ENCODE measurements around the gene BANF1. TPM values are rescaled to one million over a fixed set of nuclear protein-coding genes. Genes with fewer than 3 reads are reported as not detected.

Gene BANF1
- total and polyA plus RNA-seq, 9 of the 15 experiments (the other 6 are each of a cell fraction or from before 2014, with no cell fraction given) = 108 to 651 (median 263) TPM

- H4K20me1 ChIP-seq (replicated peaks; ENCODE audit: control insufficient read depth, insufficient read depth, low read length) = 0 out of 2 replicates have a peak, but pooled peaks cover 2% of the 10 kb centered on the region
- no peaks in the 10 kb centered on the region for H3K9me3 ChIP-seq (replicated peaks; ENCODE audit: control insufficient read depth, insufficient read depth, low read depth, low read length)
- peaks cover 3% of the 10 kb centered on the region for H3K9me1 ChIP-seq (ENCODE audit: control insufficient read depth, insufficient read depth, low read length)
- POLR2A ChIA-PET = interaction anchor here (0.6 to 1.0 kb wide), 2 partner anchors 19 to 79 kb away, joined by 3 to 5 read pairs; no protein-coding TSS in a partner anchor
- DNase-seq (ENCODE audit: extremely low read depth in 1 of 4, low spot score in 3 of 4) (no peak), FAIRE-seq (no peak), ATAC-seq (no peak)
- no peak overlapping the region for H3K27ac ChIP-seq (ENCODE audit: extremely low read depth, low read depth, low read length)
- WGBS (ENCODE audit: insufficient coverage, low coverage, missing lambda C conversion rate) = 97% methylated on average over 34 of the region's 36 CpGs
- TF ChIP-seq RBFOX2 (IDR thresholded peaks at IDR 0.05; ENCODE audit: low read depth, low read length) = 0 out of 2 replicates have a peak, but pooled peaks have one; percentile 14
- no peak for TF ChIP-seq MCM5 (IDR thresholded peaks at IDR 0.05; ENCODE audit: low read depth)
- no peak overlapping the region for H2AFZ ChIP-seq (ENCODE audit: low read depth, low read length)
- CTCF ChIA-PET (ENCODE audit: low intra/inter-chr PET ratio) = interaction anchor here (0.5 kb wide), 1 partner anchor 1353 kb away, joined by 3 read pairs; no protein-coding TSS in a partner anchor
- H3K4me3 ChIP-seq = no peak overlapping the region
- peaks cover 71% of the 10 kb centered on the region; the same call in 2 of the 3 replicates for H3K36me3 ChIP-seq (ENCODE audit: control insufficient read depth, insufficient read depth, low read length)
- peaks cover 12 to 29% of the 10 kb centered on the region in 2 experiments; a peak in 4 of 5 replicates for H3K4me1 ChIP-seq (replicated peaks in 1 of 2; ENCODE audit: control insufficient read depth in 2 of 2, insufficient read depth in 2 of 2, low read length in 2 of 2)
- in situ Hi-C loops (cut with MboI) (no loop called here), intact Hi-C loops (cut with micrococcal nuclease) (no loop called here)
- H3K79me2 ChIP-seq (ENCODE audit: control insufficient read depth, insufficient read depth, low read length) = peaks cover 32% of the 10 kb centered on the region
- H3K27me3 ChIP-seq (ENCODE audit: control insufficient read depth in 2 of 2, insufficient read depth in 2 of 2, low read length in 2 of 2) = no peaks in the 10 kb centered on the region
- H3K9ac ChIP-seq (ENCODE audit: insufficient read depth in 1 of 2, low read depth in 2 of 2, low read length in 2 of 2) = peak overlapping the region in 1 of 2 experiments; percentile 6; a peak in 1 of 4 replicates
- TSS peak; percentile 38 for BruUV-seq (replicated peaks)
- no peak overlapping the region for H3K4me2 ChIP-seq (ENCODE audit: insufficient read depth, low read length)
Observed at GRCh38 chr11:65965986-65966762, 36.1 kb upstream of the BANF1 start.

DNA sequence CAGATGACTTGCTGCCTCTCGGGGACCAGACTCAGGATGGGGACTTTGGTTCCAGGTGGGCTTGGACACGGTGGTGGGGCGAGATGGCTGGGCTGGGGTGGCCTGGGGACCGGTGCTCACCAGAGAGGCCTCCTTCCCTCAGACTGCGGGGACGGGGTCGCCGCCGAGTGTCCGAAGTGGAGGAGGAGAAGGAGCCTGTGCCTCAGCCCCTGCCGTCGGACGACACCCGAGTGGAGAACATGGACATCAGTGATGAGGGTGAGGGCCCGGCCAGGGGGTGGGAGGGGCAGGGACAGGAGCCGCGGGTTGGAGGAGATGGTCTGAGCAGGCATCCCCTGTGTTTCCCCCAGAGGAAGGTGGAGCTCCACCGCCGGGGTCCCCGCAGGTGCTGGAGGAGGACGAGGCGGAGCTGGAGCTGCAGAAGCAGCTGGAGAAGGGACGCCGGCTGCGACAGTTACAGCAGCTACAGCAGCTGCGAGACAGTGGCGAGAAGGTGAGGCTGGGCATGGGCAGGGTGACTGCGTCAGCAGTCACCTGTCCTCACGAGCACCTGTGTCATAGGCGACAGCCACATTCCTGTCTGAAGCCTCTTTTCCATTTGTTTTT lies 34.9 kb upstream of the BANF1 start:
- Histone ChIP-seq H3K36me3 (ENCODE audit: control insufficient read depth, insufficient read depth, low read length) (peaks cover 79% of the 10 kb centered on the region), H3K4me2 (ENCODE audit: insufficient read depth, low read length) (no peak overlapping the region), H3K79me2 (ENCODE audit: control insufficient read depth, insufficient read depth, low read length) (peaks cover 20% of the 10 kb centered on the region), H2AFZ (ENCODE audit: low read depth, low read length) (no peak overlapping the region), H3K27me3 (ENCODE audit: control insufficient read depth in 2 of 2, insufficient read depth in 2 of 2, low read length in 2 of 2) (no peaks in the 10 kb centered on the region), H3K9me1 (ENCODE audit: control insufficient read depth, insufficient read depth, low read length) (peaks cover 3% of the 10 kb centered on the region), H4K20me1 (replicated peaks; ENCODE audit: control insufficient read depth, insufficient read depth, low read length) (0 out of 2 replicates have a peak, but pooled peaks cover 2% of the 10 kb centered on the region), H3K4me1 (replicated peaks in 1 of 2; ENCODE audit: control insufficient read depth in 2 of 2, insufficient read depth in 2 of 2, low read length in 2 of 2) (peaks cover 11 to 26% of the 10 kb centered on the region in 2 experiments; a peak in 4 of 5 replicates), H3K9ac (ENCODE audit: insufficient read depth in 1 of 2, low read depth in 2 of 2, low read length in 2 of 2) (no peak overlapping the region; a peak in 1 of 4 replicates), H3K4me3 (no peak overlapping the region), H3K9me3 (replicated peaks; ENCODE audit: control insufficient read depth, insufficient read depth, low read depth, low read length) (no peaks in the 10 kb centered on the region), H3K27ac (ENCODE audit: extremely low read depth, low read depth, low read length) (no peak overlapping the region)
- DNase-seq (ENCODE audit: extremely low read depth in 1 of 4, low spot score in 3 of 4) = no peak
- POLR2A ChIA-PET = interaction anchor here (0.7 kb wide), 1 partner anchor 346 kb away, joined by 4 read pairs; no protein-coding TSS in a partner anchor
- in situ Hi-C loops (cut with MboI) = no loop called here
- ATAC-seq = no peak
- no peak for FAIRE-seq
- intact Hi-C loops (cut with micrococcal nuclease) = no loop called here
- TF ChIP-seq POLR2G (IDR thresholded peaks at IDR 0.05; ENCODE audit: low read depth, low read length) (0 out of 2 replicates have a peak, but pooled peaks have one; percentile 28), RBFOX2 (IDR thresholded peaks at IDR 0.05; ENCODE audit: low read depth, low read length) (peak; percentile 63)
- TF ChIP-seq, protein P1, sequence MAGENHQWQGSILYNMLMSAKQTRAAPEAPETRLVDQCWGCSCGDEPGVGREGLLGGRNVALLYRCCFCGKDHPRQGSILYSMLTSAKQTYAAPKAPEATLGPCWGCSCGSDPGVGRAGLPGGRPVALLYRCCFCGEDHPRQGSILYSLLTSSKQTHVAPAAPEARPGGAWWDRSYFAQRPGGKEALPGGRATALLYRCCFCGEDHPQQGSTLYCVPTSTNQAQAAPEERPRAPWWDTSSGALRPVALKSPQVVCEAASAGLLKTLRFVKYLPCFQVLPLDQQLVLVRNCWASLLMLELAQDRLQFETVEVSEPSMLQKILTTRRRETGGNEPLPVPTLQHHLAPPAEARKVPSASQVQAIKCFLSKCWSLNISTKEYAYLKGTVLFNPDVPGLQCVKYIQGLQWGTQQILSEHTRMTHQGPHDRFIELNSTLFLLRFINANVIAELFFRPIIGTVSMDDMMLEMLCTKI (IDR thresholded peaks at IDR 0.05; ENCODE audit: partially characterized antibody) = no peak
- no TSS peak for BruUV-seq (replicated peaks)
- 97% methylated on average over 18 of the region's 30 CpGs for WGBS (ENCODE audit: insufficient coverage, low coverage, missing lambda C conversion rate)
- CTCF ChIA-PET (ENCODE audit: low intra/inter-chr PET ratio) = no interaction called here
